Subcutaneous abdominal adipose tissue (tissue), 5 donors: ENCODE results near the gene MRPL28.
"Not testable (repeated sequence)": the region's sequence is repeated elsewhere in the genome, so short reads cannot be mapped to it uniquely, and the experiment has no call there.

Experiments used
- H3K27ac ChIP-seq: one replicate; pipeline ENCODE4 v1.7.0; 2013; ENCODE audit warnings: low read depth, mild to moderate bottlenecking, inconsistent platforms, low read length, moderate library complexity
- H3K27me3 ChIP-seq, 5 donors: one replicate each; pipeline ENCODE4 v1.7.0; 2013; ENCODE audit warnings: low read length in 5 of 5, inconsistent platforms in 1 of 5; ENCODE audit not compliant: control insufficient read depth in 5 of 5, insufficient read depth in 4 of 5
- H3K36me3 ChIP-seq, 5 donors: one replicate each; pipeline ENCODE4 v1.7.0; 2013; ENCODE audit warnings: low read length in 5 of 5; ENCODE audit not compliant: control insufficient read depth in 5 of 5, insufficient read depth in 5 of 5
- H3K4me1 ChIP-seq, 5 donors: one replicate each; pipeline ENCODE4 v1.7.0; 2013; ENCODE audit warnings: low read length in 5 of 5, mild to moderate bottlenecking in 3 of 5, moderate library complexity in 1 of 5; ENCODE audit not compliant: control insufficient read depth in 5 of 5, insufficient read depth in 5 of 5
- H3K4me3 ChIP-seq, 5 donors: one replicate each; pipeline ENCODE4 v1.7.0; 2013; ENCODE audit warnings: low read length in 5 of 5, low read depth in 1 of 5
- H3K9ac ChIP-seq, 5 donors: one replicate each; pipeline ENCODE4 v1.7.0; 2013; ENCODE audit warnings: low read length in 5 of 5, mild to moderate bottlenecking in 4 of 5, moderate library complexity in 3 of 5
- H3K9me3 ChIP-seq, 5 donors: one replicate each; pipeline ENCODE4 v1.7.0; 2013; ENCODE audit warnings: low read length in 5 of 5; ENCODE audit not compliant: control insufficient read depth in 5 of 5
- donor health status: healthy.
- donor health status: healthy.
- donor health status: healthy.
- donor health status: healthy.
- donor health status: healthy.

Gene MRPL28

GRCh38 chr16:380762-381011, 10.3 kb upstream of the MRPL28 start:
- Histone ChIP-seq H3K4me3 (peak overlapping the region; percentile 44 to 82 (median 72)), H3K4me1 (peaks cover 2 to 43% (median 39%) of the 10 kb centered on the region in 5 donors), H3K9ac (peak overlapping the region; percentile 38 to 84 (median 74)), H3K27ac (no peak overlapping the region), H3K27me3 (no peaks in the 10 kb centered on the region), H3K9me3 (no peaks in the 10 kb centered on the region), H3K36me3 (peaks cover 0 to 22% (median 16%) of the 10 kb centered on the region in 5 donors)

- H3K27me3 ChIP-seq = no peaks in the 10 kb centered on the region
- no peaks in the 10 kb centered on the region for H3K9me3 ChIP-seq
- H3K9ac ChIP-seq = peak overlapping the region in 1 of 5 donors; percentile 8
- H3K27ac ChIP-seq = no peak overlapping the region
- H3K36me3 ChIP-seq = peaks cover 0 to 24% (median 18%) of the 10 kb centered on the region in 5 donors
- peak overlapping the region in 2 of 5 donors; percentile 75 to 82 for H3K4me3 ChIP-seq
- peaks cover 2 to 43% (median 39%) of the 10 kb centered on the region in 5 donors for H3K4me1 ChIP-seq
Measured at GRCh38 chr16:379961-380761, 9.8 kb upstream of the MRPL28 start.

GRCh38 chr16:379183-379960, 9.0 kb upstream of the MRPL28 start:
- no peak overlapping the region for H3K27ac ChIP-seq
- H3K9ac ChIP-seq = peak overlapping the region in 1 of 5 donors; percentile 47
- peaks cover 0 to 32% (median 26%) of the 10 kb centered on the region in 5 donors for H3K36me3 ChIP-seq
- no peak overlapping the region for H3K4me3 ChIP-seq
- no peaks in the 10 kb centered on the region for H3K9me3 ChIP-seq
- H3K27me3 ChIP-seq = no peaks in the 10 kb centered on the region
- H3K4me1 ChIP-seq = peaks cover 2 to 43% (median 39%) of the 10 kb centered on the region in 5 donors

GRCh38 chr16:378821-379182, 8.5 kb upstream of the MRPL28 start:
- Histone ChIP-seq H3K27me3 (no peaks in the 10 kb centered on the region), H3K36me3 (peaks cover 0 to 38% (median 30%) of the 10 kb centered on the region in 5 donors), H3K9ac (no peak overlapping the region), H3K27ac (no peak overlapping the region), H3K4me1 (peaks cover 2 to 37% (median 33%) of the 10 kb centered on the region in 5 donors), H3K9me3 (no peaks in the 10 kb centered on the region), H3K4me3 (no peak overlapping the region)

- H3K27ac ChIP-seq, H3K4me3 ChIP-seq, H3K9me3 ChIP-seq, H3K27me3 ChIP-seq, H3K9ac ChIP-seq: not testable (repeated sequence)
- Histone ChIP-seq H3K36me3 (peaks cover 0 to 43% (median 36%) of the 10 kb centered on the region in 5 donors), H3K4me1 (peaks cover 2 to 32% (median 28%) of the 10 kb centered on the region in 5 donors)
Measured at GRCh38 chr16:378113-378820, 7.9 kb upstream of the MRPL28 start.

DNA sequence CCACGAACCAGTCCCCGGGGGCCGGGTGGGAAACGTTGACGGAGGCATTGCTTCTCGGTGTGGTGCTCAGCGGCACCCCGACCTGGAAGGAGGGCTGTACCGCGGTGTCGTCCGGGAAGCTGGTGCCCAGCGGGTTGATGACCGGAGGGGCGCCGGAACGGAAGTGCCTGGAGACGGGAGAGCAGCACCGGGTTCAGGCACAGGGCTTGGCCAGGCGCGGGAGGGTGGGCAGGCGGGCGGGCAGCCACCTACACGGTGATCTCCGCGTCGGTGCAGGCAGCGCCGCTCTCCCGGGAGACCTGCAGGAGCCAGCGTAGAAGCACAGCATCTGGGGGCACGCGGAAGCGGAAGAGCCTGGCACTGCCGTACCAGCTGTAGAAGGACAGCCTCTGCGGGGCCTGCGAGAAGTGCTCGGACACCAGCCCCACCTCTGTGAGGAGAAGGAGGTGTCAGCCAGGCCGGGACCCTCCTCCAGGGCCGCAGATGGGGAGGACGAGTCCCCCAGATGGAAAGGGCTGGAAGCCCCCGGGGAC, 7.1 kb upstream of the MRPL28 start:
- Histone ChIP-seq H3K9me3 (no peaks in the 10 kb centered on the region), H3K27ac (no peak overlapping the region), H3K9ac (no peak overlapping the region), H3K4me3 (no peak overlapping the region), H3K36me3 (peaks cover 0 to 51% (median 43%) of the 10 kb centered on the region in 5 donors), H3K4me1 (peaks cover 0 to 24% (median 21%) of the 10 kb centered on the region in 5 donors), H3K27me3 (no peaks in the 10 kb centered on the region)

- Histone ChIP-seq H3K36me3 (peaks cover 0 to 56% (median 49%) of the 10 kb centered on the region in 5 donors), H3K4me3 (no peak overlapping the region), H3K4me1 (peaks cover 0 to 21% (median 18%) of the 10 kb centered on the region in 5 donors), H3K9ac (no peak overlapping the region), H3K9me3 (no peaks in the 10 kb centered on the region), H3K27me3 (no peaks in the 10 kb centered on the region), H3K27ac (no peak overlapping the region)
Measured at GRCh38 chr16:376817-377418, 6.6 kb upstream of the MRPL28 start.

DNA sequence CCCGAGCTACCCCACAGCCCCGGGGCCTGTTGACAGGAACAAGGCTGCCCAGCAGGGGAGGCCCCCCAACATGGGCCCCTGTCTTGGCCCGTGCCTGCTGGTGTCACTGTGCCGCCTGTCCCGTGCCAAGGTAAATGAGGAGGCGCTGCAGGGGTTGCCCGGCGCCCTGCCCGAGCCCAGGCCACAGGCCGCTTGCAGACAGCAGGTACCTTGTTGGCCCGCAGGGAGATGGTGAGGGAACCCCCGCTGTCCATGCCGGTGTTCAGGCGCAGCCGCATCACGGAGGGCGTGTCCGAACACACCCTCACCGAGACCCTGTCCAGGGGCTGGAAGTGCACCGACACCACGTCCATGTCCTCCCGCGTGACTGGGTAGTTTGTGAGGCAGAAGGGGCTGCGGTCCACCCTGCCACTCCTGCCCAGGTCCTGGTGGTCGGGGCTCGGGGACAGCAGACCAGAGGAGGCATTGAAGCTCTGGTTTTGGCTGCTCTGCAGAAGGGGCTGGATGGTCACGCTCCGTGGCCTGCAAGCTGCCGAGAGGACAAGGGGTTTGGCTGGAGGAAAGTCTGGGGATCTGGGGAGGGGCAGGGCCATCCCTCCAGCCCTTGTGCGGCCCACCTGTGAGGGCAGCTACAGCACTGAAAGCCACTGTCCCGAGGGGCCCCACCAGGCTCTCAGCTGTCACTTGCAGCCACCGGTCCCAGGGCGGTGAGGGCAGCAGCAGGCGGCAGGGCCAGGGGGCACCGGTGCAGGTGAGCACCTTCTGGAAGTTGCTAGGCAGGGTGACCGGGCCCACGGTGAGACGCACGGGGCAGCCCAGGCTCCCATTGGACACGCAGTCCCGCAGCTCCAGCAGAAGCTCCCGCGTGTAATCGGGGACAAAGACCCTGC, 5.8 kb upstream of the MRPL28 start:
- no peaks in the 10 kb centered on the region for H3K27me3 ChIP-seq
- no peaks in the 10 kb centered on the region for H3K9me3 ChIP-seq
- peaks cover 0 to 62% (median 54%) of the 10 kb centered on the region in 5 donors for H3K36me3 ChIP-seq
- no peak overlapping the region for H3K4me3 ChIP-seq
- no peak overlapping the region for H3K27ac ChIP-seq
- H3K9ac ChIP-seq = no peak overlapping the region
- peaks cover 0 to 20% (median 17%) of the 10 kb centered on the region in 5 donors for H3K4me1 ChIP-seq

DNA sequence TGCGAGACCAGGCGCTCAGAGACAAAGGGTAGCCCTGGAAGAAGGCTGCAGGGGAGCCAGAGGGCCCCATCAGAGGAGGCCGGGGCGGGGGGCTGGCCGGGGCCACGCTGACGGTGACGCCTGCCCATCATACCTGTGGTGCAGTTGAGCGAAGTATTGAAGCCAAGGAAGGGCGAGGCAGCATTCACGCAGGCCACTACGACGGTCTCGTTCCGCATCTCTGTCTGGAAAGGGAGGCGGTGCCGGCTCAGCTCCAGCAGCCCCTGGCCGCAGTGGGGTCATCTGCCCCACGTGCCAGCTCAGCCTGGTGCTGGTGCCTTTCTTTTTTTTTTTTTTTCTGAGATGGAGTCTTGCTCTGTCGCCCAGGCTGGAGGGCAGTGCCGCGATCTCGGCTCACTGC, 4.9 kb upstream of the MRPL28 start:
- H3K4me3 ChIP-seq = no peak overlapping the region
- no peaks in the 10 kb centered on the region for H3K9me3 ChIP-seq
- no peak overlapping the region for H3K9ac ChIP-seq
- H3K27ac ChIP-seq = no peak overlapping the region
- H3K4me1 ChIP-seq = peaks cover 0 to 18% (median 14%) of the 10 kb centered on the region in 5 donors
- H3K27me3 ChIP-seq = no peaks in the 10 kb centered on the region
- peaks cover 0 to 62% (median 54%) of the 10 kb centered on the region in 5 donors for H3K36me3 ChIP-seq
